ENCODE data around the gene TTC3. TPM values are rescaled to one million over a fixed set of nuclear protein-coding genes. Genes with fewer than 3 reads are reported as not detected.

TTC3 gene
- total RNA-seq, 2 experiments from 2014 or later: 141 to 142 TPM

DNA sequence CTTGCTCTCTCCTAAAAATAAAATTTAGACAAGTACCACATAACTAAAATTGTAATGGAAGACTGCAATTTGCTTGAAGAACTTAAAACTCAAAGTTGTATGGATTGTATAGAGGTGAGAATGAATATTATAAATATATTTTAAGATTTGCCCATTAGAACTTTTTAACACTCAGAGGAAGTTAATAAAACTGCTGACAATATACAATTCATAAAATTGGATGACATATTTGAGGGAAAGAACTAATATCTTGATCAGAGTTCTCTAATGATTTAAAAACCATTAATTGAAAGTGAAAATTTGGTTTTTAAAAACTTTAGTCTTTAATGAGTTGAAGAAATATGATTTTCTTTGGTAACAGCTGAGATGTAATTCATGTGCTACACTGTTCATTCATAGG lies 20.9 kb downstream of the TTC3 start:
- no peak overlapping the region for H3K27ac ChIP-seq (ENCODE audit: low read depth in 1 of 2, low read length in 2 of 2)
- no peaks in the 10 kb centered on the region for H3K9me3 ChIP-seq (ENCODE audit: control insufficient read depth in 1 of 2, insufficient read depth in 1 of 2, low read length in 2 of 2)
- ATAC-seq (ENCODE audit: poor library complexity) (no peak), DNase-seq (no peak)
- Mint-ChIP-seq H3K36me3 (ENCODE audit: low read depth) (peaks cover 76% of the 10 kb centered on the region), H3K9me3 (no peaks in the 10 kb centered on the region), H3K4me1 (ENCODE audit: low read depth) (no peaks in the 10 kb centered on the region), H3K27ac (no peak overlapping the region), H3K27me3 (no peaks in the 10 kb centered on the region), H3K4me3 (no peak overlapping the region)
- H3K36me3 ChIP-seq (ENCODE audit: insufficient read depth, low read length): peaks cover 47% of the 10 kb centered on the region
- no peak overlapping the region for H3K4me3 ChIP-seq (ENCODE audit: low read length)
- ChIA-PET CTCF (interaction anchor here (0.9 kb wide), 1 partner anchor 14 kb away, joined by 5 read pairs; no protein-coding TSS in a partner anchor), POLR2A (no interaction called here)
- intact Hi-C loops (cut with DNase I, micrococcal nuclease): no loop called here
- H3K27me3 ChIP-seq (ENCODE audit: control insufficient read depth in 1 of 2, insufficient read depth in 2 of 2, low read length in 2 of 2): no peaks in the 10 kb centered on the region
- TF ChIP-seq, protein P1, sequence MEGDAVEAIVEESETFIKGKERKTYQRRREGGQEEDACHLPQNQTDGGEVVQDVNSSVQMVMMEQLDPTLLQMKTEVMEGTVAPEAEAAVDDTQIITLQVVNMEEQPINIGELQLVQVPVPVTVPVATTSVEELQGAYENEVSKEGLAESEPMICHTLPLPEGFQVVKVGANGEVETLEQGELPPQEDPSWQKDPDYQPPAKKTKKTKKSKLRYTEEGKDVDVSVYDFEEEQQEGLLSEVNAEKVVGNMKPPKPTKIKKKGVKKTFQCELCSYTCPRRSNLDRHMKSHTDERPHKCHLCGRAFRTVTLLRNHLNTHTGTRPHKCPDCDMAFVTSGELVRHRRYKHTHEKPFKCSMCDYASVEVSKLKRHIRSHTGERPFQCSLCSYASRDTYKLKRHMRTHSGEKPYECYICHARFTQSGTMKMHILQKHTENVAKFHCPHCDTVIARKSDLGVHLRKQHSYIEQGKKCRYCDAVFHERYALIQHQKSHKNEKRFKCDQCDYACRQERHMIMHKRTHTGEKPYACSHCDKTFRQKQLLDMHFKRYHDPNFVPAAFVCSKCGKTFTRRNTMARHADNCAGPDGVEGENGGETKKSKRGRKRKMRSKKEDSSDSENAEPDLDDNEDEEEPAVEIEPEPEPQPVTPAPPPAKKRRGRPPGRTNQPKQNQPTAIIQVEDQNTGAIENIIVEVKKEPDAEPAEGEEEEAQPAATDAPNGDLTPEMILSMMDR (IDR thresholded peaks at IDR 0.05): no peak
- H3K4me1 ChIP-seq (ENCODE audit: insufficient read depth, low read length): no peaks in the 10 kb centered on the region

DNA sequence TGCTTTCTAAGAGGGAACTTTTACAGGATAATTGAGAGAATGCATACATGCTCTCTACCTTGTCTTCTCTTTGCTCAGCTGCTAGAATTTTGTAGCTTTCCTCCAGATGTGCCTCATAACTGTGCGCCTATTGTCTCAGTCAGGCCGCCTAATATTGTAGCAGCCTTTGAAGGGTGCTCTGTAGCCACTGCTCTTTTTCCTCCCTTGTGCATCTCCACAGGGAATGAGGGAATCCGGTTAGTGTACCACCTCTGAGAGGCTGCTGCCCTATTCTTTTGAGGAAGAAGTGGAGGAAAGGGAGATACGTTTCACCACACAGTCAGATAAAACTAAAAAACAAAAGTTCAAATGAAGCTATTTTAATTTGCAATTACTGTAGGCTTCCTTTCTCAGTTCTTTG lies 22.8 kb downstream of the TTC3 start:
- peaks cover 7% of the 10 kb centered on the region for H3K4me1 Mint-ChIP-seq (ENCODE audit: low read depth)
- Histone ChIP-seq H3K4me3 (ENCODE audit: low read length) (no peak overlapping the region), H3K9me3 (ENCODE audit: control insufficient read depth in 1 of 2, insufficient read depth in 1 of 2, low read length in 2 of 2) (no peaks in the 10 kb centered on the region), H3K27ac (ENCODE audit: low read depth in 1 of 2, low read length in 2 of 2) (no peak overlapping the region), H3K27me3 (ENCODE audit: control insufficient read depth in 1 of 2, insufficient read depth in 2 of 2, low read length in 2 of 2) (no peaks in the 10 kb centered on the region), H3K4me1 (ENCODE audit: insufficient read depth, low read length) (no peaks in the 10 kb centered on the region), H3K36me3 (ENCODE audit: insufficient read depth, low read length) (peaks cover 50% of the 10 kb centered on the region)
- CTCF ChIA-PET: interaction anchor here (1.2 kb wide), 1 partner anchor 44 kb away, joined by 3 read pairs; no protein-coding TSS in a partner anchor
- no peak overlapping the region for H3K4me3 Mint-ChIP-seq
- intact Hi-C loops (cut with DNase I, micrococcal nuclease): no loop called here
- peaks cover 82% of the 10 kb centered on the region for H3K36me3 Mint-ChIP-seq (ENCODE audit: low read depth)
- H3K9me3 Mint-ChIP-seq: no peaks in the 10 kb centered on the region
- H3K27me3 Mint-ChIP-seq: no peaks in the 10 kb centered on the region
- TF ChIP-seq, protein P1 (IDR thresholded peaks at IDR 0.05): no peak
- POLR2A ChIA-PET: no interaction called here
- ATAC-seq (ENCODE audit: poor library complexity) (no peak), DNase-seq (no peak)
- no peak overlapping the region for H3K27ac Mint-ChIP-seq

DNA sequence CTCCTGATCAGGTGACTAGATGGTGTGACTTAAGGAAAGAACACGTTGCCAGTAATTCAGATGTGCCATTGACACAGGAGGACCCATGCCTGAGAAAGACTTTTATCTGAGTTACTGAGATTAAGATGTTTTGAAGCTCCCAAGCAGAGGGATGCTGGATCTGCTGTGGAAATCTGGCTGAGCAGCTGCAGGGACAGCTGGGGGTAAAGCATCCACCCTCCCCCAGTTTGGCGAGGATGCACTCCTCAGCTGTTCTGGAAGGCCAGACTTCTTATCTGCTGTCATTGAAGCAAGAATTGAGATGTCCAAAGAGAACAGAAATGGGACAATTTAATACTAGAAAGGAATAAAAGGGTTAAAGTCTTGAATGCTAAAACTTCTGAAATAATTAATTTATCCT lies 25.7 kb downstream of the TTC3 start:
- H3K36me3 ChIP-seq (ENCODE audit: insufficient read depth, low read length): peaks cover 44% of the 10 kb centered on the region
- intact Hi-C loops (cut with DNase I, micrococcal nuclease): no loop called here
- CTCF ChIA-PET: interaction anchor here (1.4 kb wide), 1 partner anchor 11 kb away, joined by 3 read pairs; no protein-coding TSS in a partner anchor
- no peak for DNase-seq
- POLR2A ChIA-PET: no interaction called here
- no peak overlapping the region for H3K27ac ChIP-seq (ENCODE audit: low read depth in 1 of 2, low read length in 2 of 2)
- no peak overlapping the region for H3K4me3 Mint-ChIP-seq
- H3K27me3 Mint-ChIP-seq: no peaks in the 10 kb centered on the region
- no peak overlapping the region for H3K27ac Mint-ChIP-seq
- peaks cover 79% of the 10 kb centered on the region for H3K36me3 Mint-ChIP-seq (ENCODE audit: low read depth)
- TF ChIP-seq, protein P1 (IDR thresholded peaks at IDR 0.05): no peak
- no peak for ATAC-seq (ENCODE audit: poor library complexity)
- H3K27me3 ChIP-seq (ENCODE audit: control insufficient read depth in 1 of 2, insufficient read depth in 2 of 2, low read length in 2 of 2): no peaks in the 10 kb centered on the region
- H3K9me3 Mint-ChIP-seq: peaks cover 1% of the 10 kb centered on the region
- no peaks in the 10 kb centered on the region for H3K9me3 ChIP-seq (ENCODE audit: control insufficient read depth in 1 of 2, insufficient read depth in 1 of 2, low read length in 2 of 2)
- no peak overlapping the region for H3K4me3 ChIP-seq (ENCODE audit: low read length)
- no peaks in the 10 kb centered on the region for H3K4me1 ChIP-seq (ENCODE audit: insufficient read depth, low read length)
- H3K4me1 Mint-ChIP-seq (ENCODE audit: low read depth): peaks cover 12% of the 10 kb centered on the region

Data from CD4-positive, alpha-beta T cell (primary cell).